Measurements from ENCODE around the gene HACE1.

DNA sequence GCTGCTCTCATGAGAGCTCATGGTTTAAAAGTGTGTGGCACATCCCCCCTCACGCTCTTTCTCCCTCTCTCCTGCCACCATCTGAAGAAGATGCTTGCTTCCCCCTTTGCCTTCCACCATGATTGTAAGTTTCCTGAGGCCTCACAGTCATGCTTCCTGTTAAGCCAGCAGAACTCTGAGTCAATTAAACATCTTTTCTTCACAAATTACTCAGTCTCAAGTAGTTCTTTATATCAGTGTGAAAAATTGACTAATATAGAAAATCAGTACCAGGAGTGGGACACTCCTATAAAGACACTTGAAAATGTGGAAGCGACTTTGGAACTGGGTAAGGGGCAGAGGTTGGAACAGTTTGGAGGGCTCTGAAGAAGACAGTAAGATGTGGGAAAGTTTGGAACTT is 45.0 kb downstream of the HACE1 start:
- TF ChIP-seq, protein P1, sequence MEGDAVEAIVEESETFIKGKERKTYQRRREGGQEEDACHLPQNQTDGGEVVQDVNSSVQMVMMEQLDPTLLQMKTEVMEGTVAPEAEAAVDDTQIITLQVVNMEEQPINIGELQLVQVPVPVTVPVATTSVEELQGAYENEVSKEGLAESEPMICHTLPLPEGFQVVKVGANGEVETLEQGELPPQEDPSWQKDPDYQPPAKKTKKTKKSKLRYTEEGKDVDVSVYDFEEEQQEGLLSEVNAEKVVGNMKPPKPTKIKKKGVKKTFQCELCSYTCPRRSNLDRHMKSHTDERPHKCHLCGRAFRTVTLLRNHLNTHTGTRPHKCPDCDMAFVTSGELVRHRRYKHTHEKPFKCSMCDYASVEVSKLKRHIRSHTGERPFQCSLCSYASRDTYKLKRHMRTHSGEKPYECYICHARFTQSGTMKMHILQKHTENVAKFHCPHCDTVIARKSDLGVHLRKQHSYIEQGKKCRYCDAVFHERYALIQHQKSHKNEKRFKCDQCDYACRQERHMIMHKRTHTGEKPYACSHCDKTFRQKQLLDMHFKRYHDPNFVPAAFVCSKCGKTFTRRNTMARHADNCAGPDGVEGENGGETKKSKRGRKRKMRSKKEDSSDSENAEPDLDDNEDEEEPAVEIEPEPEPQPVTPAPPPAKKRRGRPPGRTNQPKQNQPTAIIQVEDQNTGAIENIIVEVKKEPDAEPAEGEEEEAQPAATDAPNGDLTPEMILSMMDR (IDR thresholded peaks at IDR 0.05; ENCODE audit: insufficient read depth, low read length): no peak
- TF ChIP-seq GABPA (IDR thresholded peaks at IDR 0.05; ENCODE audit: low read depth) (no peak), POLR2AphosphoS5 (IDR thresholded peaks at IDR 0.05; ENCODE audit: low read depth) (no peak), SPI1 (IDR thresholded peaks at IDR 0.05; ENCODE audit: borderline replicate concordance, low read depth) (no peak)
- TF ChIP-seq, protein P2, sequence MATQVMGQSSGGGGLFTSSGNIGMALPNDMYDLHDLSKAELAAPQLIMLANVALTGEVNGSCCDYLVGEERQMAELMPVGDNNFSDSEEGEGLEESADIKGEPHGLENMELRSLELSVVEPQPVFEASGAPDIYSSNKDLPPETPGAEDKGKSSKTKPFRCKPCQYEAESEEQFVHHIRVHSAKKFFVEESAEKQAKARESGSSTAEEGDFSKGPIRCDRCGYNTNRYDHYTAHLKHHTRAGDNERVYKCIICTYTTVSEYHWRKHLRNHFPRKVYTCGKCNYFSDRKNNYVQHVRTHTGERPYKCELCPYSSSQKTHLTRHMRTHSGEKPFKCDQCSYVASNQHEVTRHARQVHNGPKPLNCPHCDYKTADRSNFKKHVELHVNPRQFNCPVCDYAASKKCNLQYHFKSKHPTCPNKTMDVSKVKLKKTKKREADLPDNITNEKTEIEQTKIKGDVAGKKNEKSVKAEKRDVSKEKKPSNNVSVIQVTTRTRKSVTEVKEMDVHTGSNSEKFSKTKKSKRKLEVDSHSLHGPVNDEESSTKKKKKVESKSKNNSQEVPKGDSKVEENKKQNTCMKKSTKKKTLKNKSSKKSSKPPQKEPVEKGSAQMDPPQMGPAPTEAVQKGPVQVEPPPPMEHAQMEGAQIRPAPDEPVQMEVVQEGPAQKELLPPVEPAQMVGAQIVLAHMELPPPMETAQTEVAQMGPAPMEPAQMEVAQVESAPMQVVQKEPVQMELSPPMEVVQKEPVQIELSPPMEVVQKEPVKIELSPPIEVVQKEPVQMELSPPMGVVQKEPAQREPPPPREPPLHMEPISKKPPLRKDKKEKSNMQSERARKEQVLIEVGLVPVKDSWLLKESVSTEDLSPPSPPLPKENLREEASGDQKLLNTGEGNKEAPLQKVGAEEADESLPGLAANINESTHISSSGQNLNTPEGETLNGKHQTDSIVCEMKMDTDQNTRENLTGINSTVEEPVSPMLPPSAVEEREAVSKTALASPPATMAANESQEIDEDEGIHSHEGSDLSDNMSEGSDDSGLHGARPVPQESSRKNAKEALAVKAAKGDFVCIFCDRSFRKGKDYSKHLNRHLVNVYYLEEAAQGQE (IDR thresholded peaks at IDR 0.05; ENCODE audit: insufficient replicate concordance, low read depth): no peak

All from HL-60 (cell line).